AG09309 (cell line): ENCODE results near the gene CYBA.
A peak's percentile ranks its signal among the peaks of the same experiment; 100 is the strongest.

ENCODE experiments used
- DNase-seq: peaks from one replicate; pipeline ENCODE4 v3.0.0-alpha.2; 2010; ENCODE audit warnings: low read depth
- H3K4me3 ChIP-seq: 2 replicates; pipeline ENCODE4 v1.5.1; 2011; ENCODE audit warnings: mild to moderate bottlenecking, low read depth, low read length, moderate library complexity; ENCODE audit not compliant: control insufficient read depth
- TF ChIP-seq, protein P1 (sequence below): IDR thresholded peaks from 2 replicates; pipeline ENCODE4 v1.5.1; 2011; ENCODE audit warnings: mild to moderate bottlenecking, low read depth, low read length, inconsistent platforms; ENCODE audit not compliant: insufficient read depth, control insufficient read depth; ENCODE audit errors: missing control alignments

Gene CYBA

GRCh38 chr16:88631384-88631783, 19.5 kb downstream of the CYBA start:
- no peak for DNase-seq
- no peak overlapping the region for H3K4me3 ChIP-seq
- TF ChIP-seq, protein P1, sequence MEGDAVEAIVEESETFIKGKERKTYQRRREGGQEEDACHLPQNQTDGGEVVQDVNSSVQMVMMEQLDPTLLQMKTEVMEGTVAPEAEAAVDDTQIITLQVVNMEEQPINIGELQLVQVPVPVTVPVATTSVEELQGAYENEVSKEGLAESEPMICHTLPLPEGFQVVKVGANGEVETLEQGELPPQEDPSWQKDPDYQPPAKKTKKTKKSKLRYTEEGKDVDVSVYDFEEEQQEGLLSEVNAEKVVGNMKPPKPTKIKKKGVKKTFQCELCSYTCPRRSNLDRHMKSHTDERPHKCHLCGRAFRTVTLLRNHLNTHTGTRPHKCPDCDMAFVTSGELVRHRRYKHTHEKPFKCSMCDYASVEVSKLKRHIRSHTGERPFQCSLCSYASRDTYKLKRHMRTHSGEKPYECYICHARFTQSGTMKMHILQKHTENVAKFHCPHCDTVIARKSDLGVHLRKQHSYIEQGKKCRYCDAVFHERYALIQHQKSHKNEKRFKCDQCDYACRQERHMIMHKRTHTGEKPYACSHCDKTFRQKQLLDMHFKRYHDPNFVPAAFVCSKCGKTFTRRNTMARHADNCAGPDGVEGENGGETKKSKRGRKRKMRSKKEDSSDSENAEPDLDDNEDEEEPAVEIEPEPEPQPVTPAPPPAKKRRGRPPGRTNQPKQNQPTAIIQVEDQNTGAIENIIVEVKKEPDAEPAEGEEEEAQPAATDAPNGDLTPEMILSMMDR, result no peak

- no peak for DNase-seq
- TF ChIP-seq, protein P1, result no peak
- H3K4me3 ChIP-seq, result no peak overlapping the region
Observed at GRCh38 chr16:88630941-88631340, 19.9 kb downstream of the CYBA start.

DNA sequence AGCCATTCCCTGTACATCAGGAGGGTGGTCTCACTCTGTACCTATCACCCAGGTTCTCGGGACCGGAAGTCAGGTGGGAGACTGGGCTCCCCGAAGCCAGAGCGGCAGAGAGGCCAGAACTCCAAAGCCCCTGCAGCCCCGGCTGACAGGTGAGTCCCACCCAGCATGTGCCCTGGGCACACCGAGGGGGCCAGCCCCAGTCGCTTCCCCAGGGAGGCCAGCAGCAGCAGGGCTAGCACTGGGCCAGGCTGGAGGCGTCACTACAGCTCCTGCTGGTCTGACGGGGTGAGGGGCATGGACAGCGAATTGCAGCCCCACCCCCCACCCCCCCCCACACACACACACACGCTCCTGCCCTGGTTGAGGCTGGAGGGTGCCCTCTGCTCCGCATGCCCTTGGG, 20.4 kb downstream of the CYBA start:
- no peak for DNase-seq
- TF ChIP-seq, protein P1, result no peak
- H3K4me3 ChIP-seq, result no peak overlapping the region

GRCh38 chr16:88629835-88630234, 21.0 kb downstream of the CYBA start:
- TF ChIP-seq, protein P1, result no peak
- no peak for DNase-seq
- no peak overlapping the region for H3K4me3 ChIP-seq

DNA sequence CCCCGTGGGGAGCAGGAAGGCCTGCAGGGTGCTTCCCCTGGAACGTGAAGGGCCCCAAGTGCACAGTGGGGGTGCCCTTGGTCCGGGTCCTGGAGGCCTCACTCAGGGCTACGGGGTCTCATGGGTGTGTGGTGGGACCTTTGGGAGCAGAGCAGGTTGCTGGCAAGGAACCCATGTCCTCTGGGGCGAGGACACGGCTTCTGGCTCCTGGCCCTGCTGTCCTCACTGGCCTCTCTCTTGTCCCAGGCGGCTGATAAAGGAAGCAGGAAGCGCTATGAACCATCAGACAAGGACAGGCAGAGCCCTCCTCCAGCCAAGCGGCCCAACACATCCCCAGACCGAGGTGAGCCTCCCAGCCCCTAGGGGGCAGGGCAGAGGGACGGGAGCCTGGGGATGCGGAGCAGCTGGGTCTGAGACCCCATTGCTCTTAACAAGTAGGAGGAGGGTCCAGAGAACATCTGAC, 22.3 kb downstream of the CYBA start:
- TF ChIP-seq, protein P1, result peak; percentile 33
- no peak for DNase-seq
- no peak overlapping the region for H3K4me3 ChIP-seq

- no peak overlapping the region for H3K4me3 ChIP-seq
- DNase-seq, result no peak
- TF ChIP-seq, protein P1, result no peak
Observed at GRCh38 chr16:88627531-88628411, 23.1 kb downstream of the CYBA start.
